ENCODE results near the gene U2AF1L4. TPM values are rescaled to one million over a fixed set of nuclear protein-coding genes. Genes with fewer than 3 reads are reported as not detected.

Gene U2AF1L4
- total RNA-seq, 4 donors from 2014 or later = 10.2 to 19.0 (median 17.5) TPM

GRCh38 chr19:35715355-35715809 is 29.8 kb downstream of the U2AF1L4 start:
- intact Hi-C loops (cut with DNase I) = loop anchor here (10.0 kb wide), 1 partner anchor 171 kb away; the partner anchor contains the start of gene TMEM147
- Histone ChIP-seq H3K27me3 (no peaks in the 10 kb centered on the region), H3K27ac (peak overlapping the region; percentile 86 to 98 (median 94)), H3K9me3 (no peaks in the 10 kb centered on the region), H3K4me1 (peaks cover 24 to 49% (median 25%) of the 10 kb centered on the region in 3 donors), H3K36me3 (peaks cover 0 to 11% (median 0%) of the 10 kb centered on the region in 3 donors), H3K4me3 (peak overlapping the region in 1 of 4 donors; percentile 98)
- no peak for DNase-seq
- TF ChIP-seq POLR2A (IDR thresholded peaks at IDR 0.05) (no peak), CTCF (IDR thresholded peaks at IDR 0.05) (no peak)
- WGBS, 2 donors = 80 to 86% methylated on average over 1 of the region's 7 CpGs

GRCh38 chr19:35714601-35715354 is 30.4 kb downstream of the U2AF1L4 start:
- peaks cover 0 to 5% (median 0%) of the 10 kb centered on the region in 3 donors for H3K36me3 ChIP-seq
- peaks cover 22 to 51% (median 24%) of the 10 kb centered on the region in 3 donors for H3K4me1 ChIP-seq
- H3K9me3 ChIP-seq = no peaks in the 10 kb centered on the region
- WGBS, 2 donors = 74 to 84% methylated on average over 7 of the region's 14 CpGs
- intact Hi-C loops (cut with DNase I) = loop anchor here (10.0 kb wide), 1 partner anchor 170 kb away; the partner anchor contains the start of gene TMEM147
- no peak for DNase-seq
- peak overlapping the region in 2 of 4 donors; percentile 25 to 47 for H3K27ac ChIP-seq
- no peaks in the 10 kb centered on the region for H3K27me3 ChIP-seq
- TF ChIP-seq CTCF (IDR thresholded peaks at IDR 0.05) = no peak
- TF ChIP-seq POLR2A (IDR thresholded peaks at IDR 0.05) = no peak
- peak overlapping the region in 1 of 4 donors; percentile 6 for H3K4me3 ChIP-seq

- 66 to 76% methylated on average over 5 to 8 of the region's 12 CpGs for WGBS, 2 donors
- peak overlapping the region in 2 of 4 donors; percentile 2 to 25 for H3K27ac ChIP-seq
- no peak for TF ChIP-seq CTCF (IDR thresholded peaks at IDR 0.05)
- no peak for TF ChIP-seq POLR2A (IDR thresholded peaks at IDR 0.05)
- intact Hi-C loops (cut with DNase I) = loop anchor here (10.0 kb wide), 1 partner anchor 169 kb away; the partner anchor contains the start of gene TMEM147
- H3K36me3 ChIP-seq = no peaks in the 10 kb centered on the region
- no peaks in the 10 kb centered on the region for H3K27me3 ChIP-seq
- peaks cover 16 to 51% (median 16%) of the 10 kb centered on the region in 3 donors for H3K4me1 ChIP-seq
- DNase-seq = no peak
- no peaks in the 10 kb centered on the region for H3K9me3 ChIP-seq
- peak overlapping the region in 1 of 4 donors; percentile 23 for H3K4me3 ChIP-seq
These were observed 31.2 kb downstream of the U2AF1L4 start for GRCh38 chr19:35713904-35714495.

GRCh38 chr19:35713506-35713850 is 31.7 kb downstream of the U2AF1L4 start:
- no peaks in the 10 kb centered on the region for H3K36me3 ChIP-seq
- TF ChIP-seq CTCF (IDR thresholded peaks at IDR 0.05) = no peak
- no peak for TF ChIP-seq POLR2A (IDR thresholded peaks at IDR 0.05)
- peak overlapping the region in 2 of 4 donors; percentile 2 to 4 for H3K27ac ChIP-seq
- DNase-seq = no peak
- H3K9me3 ChIP-seq = no peaks in the 10 kb centered on the region
- intact Hi-C loops (cut with DNase I) = loop anchor here (10.0 kb wide), 1 partner anchor 169 kb away; the partner anchor contains the start of gene TMEM147
- H3K4me3 ChIP-seq = peak overlapping the region in 1 of 4 donors; percentile 23
- no peaks in the 10 kb centered on the region for H3K27me3 ChIP-seq
- H3K4me1 ChIP-seq = peaks cover 12 to 51% (median 13%) of the 10 kb centered on the region in 3 donors
- 57 to 63% methylated on average over 2 of the region's 2 CpGs for WGBS, 2 donors
